Occipital lobe (tissue), 2 donors: Measurements from ENCODE around the gene GALNT9. TPM values are rescaled to one million over a fixed set of nuclear protein-coding genes. Genes with fewer than 3 reads are reported as not detected.

Experiments used
- DNase-seq: peaks from one replicate; lab custom pipeline; 2025; lab: John Stamatoyannopoulos, UW
- total RNA-seq: library from RNA; depleted of rRNA; stranded (reverse); fragments of >200 nt; gene quantifications from one replicate; pipeline ENCODE4 v1.2.3, GENCODE V29; 2014

GALNT9 gene
- total RNA-seq, 1 donor from 2014 or later, result 1.4 TPM

- DNase-seq, result no peak
Observed at GRCh38 chr12:132344601-132345000, 15.2 kb upstream of the GALNT9 start.

GRCh38 chr12:132344181-132344580 is 14.8 kb upstream of the GALNT9 start:
- no peak for DNase-seq

GRCh38 chr12:132343294-132344004 is 14.1 kb upstream of the GALNT9 start:
- DNase-seq, result no peak

- no peak for DNase-seq
Observed at GRCh38 chr12:132342251-132343227, 13.2 kb upstream of the GALNT9 start.

- DNase-seq, result no peak
Observed at GRCh38 chr12:132341318-132342050, 12.1 kb upstream of the GALNT9 start.

- DNase-seq, result no peak
Observed at GRCh38 chr12:132340266-132341035, 11.1 kb upstream of the GALNT9 start.

GRCh38 chr12:132339856-132340255 is 10.5 kb upstream of the GALNT9 start:
- DNase-seq, result no peak

- DNase-seq, result no peak
Observed at GRCh38 chr12:132338781-132339180, 9.4 kb upstream of the GALNT9 start.

- DNase-seq, result no peak
Observed at GRCh38 chr12:132338311-132338710, 8.9 kb upstream of the GALNT9 start.

- DNase-seq, result no peak
Observed at GRCh38 chr12:132337557-132337956, 8.2 kb upstream of the GALNT9 start.

- DNase-seq, result peak; percentile 17
Observed at GRCh38 chr12:132336451-132337413, 7.3 kb upstream of the GALNT9 start.

- no peak for DNase-seq
Observed at GRCh38 chr12:132335179-132335756, 5.9 kb upstream of the GALNT9 start.

- no peak for DNase-seq
Observed at GRCh38 chr12:132333766-132334165, 4.4 kb upstream of the GALNT9 start.

- no peak for DNase-seq
Observed at GRCh38 chr12:132333273-132333672, 3.9 kb upstream of the GALNT9 start.

GRCh38 chr12:132330549-132330881 is 1.1 kb upstream of the GALNT9 start:
- no peak for DNase-seq

- DNase-seq, result no peak
Observed at GRCh38 chr12:132329720-132330548, 545 bp upstream of the GALNT9 start.

GRCh38 chr12:132328282-132329029 is 933 bp downstream of the GALNT9 start:
- no peak for DNase-seq
